GM15510 (cell line): ENCODE data around the gene ITPKC.

Experiments
- POLR2A ChIP-seq: IDR thresholded peaks from 3 replicates; pipeline ENCODE4 v1.6.1; 2011; ENCODE audit warnings: borderline replicate concordance; ENCODE audit not compliant: insufficient read length; ENCODE audit errors: extremely low read depth

The ITPKC gene

DNA sequence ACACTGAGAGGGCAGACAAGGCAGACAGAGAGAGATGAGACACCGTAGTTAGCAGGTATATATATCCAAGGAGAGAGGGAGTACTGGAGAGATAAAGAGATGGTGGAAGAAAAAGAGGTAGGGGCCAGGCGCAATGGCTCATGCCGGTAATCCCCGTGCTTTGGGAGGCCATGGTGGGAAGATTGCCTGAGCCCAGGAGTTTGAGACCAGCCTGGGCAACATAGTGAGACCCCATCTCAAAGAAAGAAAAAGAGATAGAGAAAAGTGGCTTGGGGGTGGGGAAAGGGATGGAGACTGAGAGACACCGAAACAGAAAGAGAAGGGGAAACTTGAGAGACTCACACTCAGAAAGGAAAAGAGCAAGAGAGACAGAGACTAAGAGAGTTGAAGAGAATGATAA is 63.7 kb downstream of the ITPKC start:
- TF ChIP-seq POLR2A = no peak

DNA sequence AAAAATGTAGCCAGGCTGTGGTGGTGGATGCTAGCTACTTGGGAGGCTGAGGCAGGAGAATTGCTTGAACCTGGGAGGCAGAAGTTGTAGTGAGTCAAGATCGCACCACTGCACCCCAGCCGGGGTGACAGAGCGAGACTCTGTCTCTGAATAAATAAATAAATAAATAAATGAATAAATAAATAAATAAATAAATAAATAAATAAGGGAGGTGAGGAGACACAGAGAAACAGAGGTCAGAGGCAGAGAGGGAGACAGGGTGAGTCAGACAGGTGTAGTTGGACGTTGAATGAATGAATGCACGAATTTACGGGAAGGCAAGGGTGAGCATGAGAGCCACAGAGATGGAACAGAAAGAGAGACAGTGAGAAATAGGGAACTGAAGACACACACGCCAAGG is 64.2 kb downstream of the ITPKC start:
- TF ChIP-seq POLR2A = no peak

DNA sequence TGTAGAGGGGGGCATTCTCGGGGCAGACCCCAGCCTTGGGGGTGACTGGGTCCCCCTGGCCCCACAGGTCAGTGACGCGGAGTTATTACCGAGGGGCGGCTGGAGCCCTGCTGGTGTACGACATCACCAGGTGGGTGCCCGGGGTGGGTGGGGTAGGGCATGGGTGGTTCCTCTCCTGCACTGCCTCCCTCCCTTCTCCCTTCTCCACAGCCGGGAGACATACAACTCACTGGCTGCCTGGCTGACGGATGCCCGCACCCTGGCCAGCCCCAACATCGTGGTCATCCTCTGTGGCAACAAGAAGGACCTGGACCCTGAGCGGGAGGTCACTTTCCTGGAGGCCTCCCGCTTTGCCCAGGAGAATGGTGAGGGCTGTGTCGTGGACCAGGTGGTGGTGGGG is 66.8 kb downstream of the ITPKC start:
- no peak for TF ChIP-seq POLR2A

DNA sequence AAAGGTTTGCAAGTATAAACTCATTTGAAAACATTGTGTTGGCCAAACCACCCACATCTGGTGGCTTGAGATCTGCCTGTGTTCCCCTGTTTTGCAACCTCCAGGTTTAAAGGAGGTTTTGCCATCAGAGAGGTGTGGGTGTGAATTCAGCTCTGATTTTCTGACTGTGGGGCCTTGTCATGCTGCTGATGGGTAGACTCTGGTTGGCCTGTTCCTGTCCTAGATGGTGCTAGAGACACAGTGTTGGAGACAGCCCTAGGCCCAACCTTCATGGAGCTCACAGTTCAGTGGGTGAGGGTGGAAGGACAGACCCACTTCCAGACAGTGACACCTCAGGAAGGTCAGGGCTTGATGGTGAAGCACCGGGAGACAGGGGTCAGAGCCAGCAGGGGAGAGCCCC is 68.6 kb downstream of the ITPKC start:
- no peak for TF ChIP-seq POLR2A

DNA sequence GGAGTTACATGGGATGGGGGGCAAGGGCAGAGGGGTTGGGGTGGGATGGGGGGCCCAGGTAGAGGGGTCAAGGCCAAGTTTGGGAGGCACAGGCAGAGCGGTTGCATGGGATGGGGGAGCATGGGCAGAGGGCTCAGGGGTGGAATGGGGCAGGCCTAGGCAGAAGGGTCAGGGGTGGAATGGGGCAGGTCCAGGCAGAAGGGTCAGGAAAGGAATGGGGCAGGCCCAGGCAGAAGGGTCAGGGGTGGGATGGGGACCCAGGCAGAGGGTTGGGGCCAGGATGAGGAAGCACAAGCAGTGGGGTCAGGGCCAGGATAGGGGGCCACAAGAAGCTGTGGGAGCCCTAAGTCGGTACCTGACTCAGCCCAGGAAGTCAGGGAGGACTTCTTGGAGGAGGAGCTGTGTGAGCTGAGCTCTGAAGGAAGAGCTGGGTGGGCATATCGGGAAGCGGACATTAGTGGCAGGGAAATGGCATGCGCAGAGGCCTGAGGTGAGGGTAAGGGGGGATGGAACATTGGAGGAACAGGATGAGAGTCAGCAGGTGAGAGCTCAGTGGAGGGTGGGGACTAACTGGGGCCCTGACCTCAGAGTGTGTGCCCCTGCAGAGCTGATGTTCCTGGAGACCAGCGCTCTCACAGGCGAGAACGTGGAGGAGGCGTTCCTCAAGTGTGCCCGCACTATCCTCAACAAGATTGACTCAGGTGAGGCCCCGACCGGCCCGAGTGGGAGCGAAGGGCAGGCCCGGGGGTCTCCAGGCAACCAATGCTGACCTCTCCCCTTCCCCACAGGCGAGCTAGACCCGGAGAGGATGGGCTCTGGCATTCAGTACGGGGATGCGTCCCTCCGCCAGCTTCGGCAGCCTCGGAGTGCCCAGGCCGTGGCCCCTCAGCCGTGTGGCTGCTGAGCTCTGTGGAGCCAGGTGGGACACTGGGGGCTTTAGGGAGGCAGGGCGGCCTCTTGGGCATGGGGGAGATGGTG is 69.4 kb downstream of the ITPKC start:
- TF ChIP-seq POLR2A = no peak
